ENCODE data around the gene SCO2. TPM values are rescaled to one million over a fixed set of nuclear protein-coding genes. Genes with fewer than 3 reads are reported as not detected.

The SCO2 gene
- total and polyA plus RNA-seq, 2 experiments from 2014 or later = 10.5 TPM; not detected in 1

DNA sequence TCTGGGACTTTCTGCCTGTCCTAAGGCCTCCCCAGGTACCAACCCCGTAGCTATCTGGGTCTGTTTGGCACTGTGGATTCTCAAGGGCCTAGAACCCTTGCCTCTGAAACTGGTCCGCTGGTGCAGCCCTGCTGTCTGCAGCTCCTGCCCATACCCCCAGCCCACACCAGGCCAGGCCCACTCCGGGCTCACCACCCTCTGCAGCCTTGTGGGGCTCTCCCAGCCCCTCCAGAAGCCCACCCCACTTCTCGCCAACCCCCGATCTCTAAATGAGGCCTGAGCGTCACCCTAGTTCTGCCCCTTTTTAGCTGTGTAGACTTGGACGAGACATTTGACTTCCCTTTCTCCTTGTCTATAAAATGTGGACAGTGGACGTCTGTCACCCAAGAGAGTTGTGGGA is 25.0 kb upstream of the SCO2 start:
- Histone ChIP-seq H3K9me3 (ENCODE audit: low read depth) (no peaks in the 10 kb centered on the region), H3K4me1 (ENCODE audit: low read depth) (peaks cover 6% of the 10 kb centered on the region), H3K27me3 (no peaks in the 10 kb centered on the region), H3K4me3 (no peak overlapping the region), H3K27ac (no peak overlapping the region), H3K36me3 (no peaks in the 10 kb centered on the region)
- no peak for DNase-seq (ENCODE audit: low read depth in 1 of 2, low spot score in 1 of 2)
- TF ChIP-seq, protein P1, sequence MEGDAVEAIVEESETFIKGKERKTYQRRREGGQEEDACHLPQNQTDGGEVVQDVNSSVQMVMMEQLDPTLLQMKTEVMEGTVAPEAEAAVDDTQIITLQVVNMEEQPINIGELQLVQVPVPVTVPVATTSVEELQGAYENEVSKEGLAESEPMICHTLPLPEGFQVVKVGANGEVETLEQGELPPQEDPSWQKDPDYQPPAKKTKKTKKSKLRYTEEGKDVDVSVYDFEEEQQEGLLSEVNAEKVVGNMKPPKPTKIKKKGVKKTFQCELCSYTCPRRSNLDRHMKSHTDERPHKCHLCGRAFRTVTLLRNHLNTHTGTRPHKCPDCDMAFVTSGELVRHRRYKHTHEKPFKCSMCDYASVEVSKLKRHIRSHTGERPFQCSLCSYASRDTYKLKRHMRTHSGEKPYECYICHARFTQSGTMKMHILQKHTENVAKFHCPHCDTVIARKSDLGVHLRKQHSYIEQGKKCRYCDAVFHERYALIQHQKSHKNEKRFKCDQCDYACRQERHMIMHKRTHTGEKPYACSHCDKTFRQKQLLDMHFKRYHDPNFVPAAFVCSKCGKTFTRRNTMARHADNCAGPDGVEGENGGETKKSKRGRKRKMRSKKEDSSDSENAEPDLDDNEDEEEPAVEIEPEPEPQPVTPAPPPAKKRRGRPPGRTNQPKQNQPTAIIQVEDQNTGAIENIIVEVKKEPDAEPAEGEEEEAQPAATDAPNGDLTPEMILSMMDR (IDR thresholded peaks at IDR 0.05; ENCODE audit: low read depth, low read length) = no peak

DNA sequence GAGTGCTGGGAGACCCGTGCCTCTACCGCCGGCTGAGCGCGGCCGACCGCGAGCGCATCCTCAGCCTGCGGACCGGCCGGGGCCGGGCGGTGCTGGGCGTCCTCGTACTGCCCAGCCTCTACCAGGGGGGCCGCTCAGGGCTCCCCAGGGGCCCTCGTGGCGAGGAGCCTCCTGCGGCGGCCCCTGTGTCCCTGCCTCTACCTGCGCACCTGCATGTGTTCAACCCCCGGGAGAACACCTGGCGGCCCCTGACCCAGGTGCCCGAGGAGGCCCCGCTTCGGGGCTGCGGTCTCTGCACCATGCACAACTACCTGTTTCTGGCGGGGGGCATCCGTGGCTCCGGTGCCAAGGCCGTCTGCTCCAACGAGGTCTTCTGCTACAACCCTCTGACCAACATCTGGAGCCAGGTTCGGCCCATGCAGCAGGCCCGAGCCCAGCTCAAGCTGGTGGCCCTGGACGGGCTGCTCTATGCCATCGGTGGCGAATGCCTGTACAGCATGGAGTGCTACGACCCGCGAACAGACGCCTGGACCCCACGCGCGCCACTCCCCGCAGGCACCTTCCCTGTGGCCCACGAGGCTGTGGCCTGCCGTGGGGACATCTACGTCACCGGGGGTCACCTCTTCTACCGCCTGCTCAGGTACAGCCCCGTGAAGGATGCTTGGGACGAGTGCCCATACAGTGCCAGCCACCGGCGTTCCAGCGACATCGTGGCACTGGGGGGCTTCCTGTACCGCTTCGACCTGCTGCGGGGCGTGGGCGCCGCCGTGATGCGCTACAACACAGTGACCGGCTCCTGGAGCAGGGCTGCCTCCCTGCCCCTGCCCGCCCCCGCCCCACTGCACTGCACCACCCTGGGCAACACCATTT is 23.8 kb upstream of the SCO2 start:
- H3K4me3 ChIP-seq = no peak overlapping the region
- H3K9me3 ChIP-seq (ENCODE audit: low read depth) = no peaks in the 10 kb centered on the region
- H3K27ac ChIP-seq = no peak overlapping the region
- DNase-seq (ENCODE audit: low read depth in 1 of 2, low spot score in 1 of 2) = no peak
- no peaks in the 10 kb centered on the region for H3K36me3 ChIP-seq
- TF ChIP-seq, protein P1 (IDR thresholded peaks at IDR 0.05; ENCODE audit: low read depth, low read length) = no peak
- no peaks in the 10 kb centered on the region for H3K27me3 ChIP-seq
- peaks cover 6% of the 10 kb centered on the region for H3K4me1 ChIP-seq (ENCODE audit: low read depth)

DNA sequence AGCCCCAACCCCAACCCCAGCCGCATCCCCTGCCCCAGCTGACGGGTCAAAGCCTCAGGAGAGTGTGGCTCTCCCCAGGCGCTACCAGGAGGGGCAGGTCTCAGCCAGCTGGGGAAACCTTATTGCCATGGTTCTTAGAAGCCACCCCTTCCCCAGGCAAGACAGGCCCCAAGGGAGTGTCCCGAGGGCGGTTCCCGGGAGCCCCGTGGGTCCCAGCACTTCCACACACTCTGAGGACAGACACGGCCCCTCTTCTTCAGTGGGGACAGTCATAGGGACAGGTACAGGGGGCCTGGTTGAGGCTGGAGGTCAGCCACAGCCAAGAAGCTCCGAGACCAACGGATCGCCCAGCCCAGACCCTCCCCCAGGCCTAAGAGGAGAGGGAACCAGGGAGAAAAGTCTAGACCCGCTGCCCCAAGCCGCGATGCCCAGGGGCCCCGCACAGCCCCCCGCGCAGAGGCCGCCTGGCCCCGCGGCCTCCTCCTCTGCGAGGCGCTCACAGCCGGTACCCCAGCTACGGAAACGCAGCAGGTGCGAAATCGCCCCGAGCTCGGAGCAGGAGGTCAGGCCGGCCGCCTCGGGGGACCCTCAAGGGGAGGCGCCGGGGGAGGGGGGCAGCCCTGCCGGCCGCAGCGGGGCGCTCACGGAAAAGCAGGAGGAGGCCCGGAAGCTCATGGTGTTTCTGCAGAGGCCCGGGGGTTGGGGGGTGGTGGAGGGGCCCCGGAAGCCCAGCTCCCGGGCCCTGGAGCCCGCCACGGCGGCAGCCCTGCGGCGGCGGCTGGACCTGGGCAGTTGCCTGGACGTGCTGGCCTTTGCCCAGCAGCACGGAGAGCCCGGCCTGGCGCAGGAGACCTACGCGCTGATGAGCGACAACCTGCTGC is 22.9 kb upstream of the SCO2 start:
- TF ChIP-seq, protein P1 (IDR thresholded peaks at IDR 0.05; ENCODE audit: low read depth, low read length) = peak; percentile 9
- H3K27ac ChIP-seq = no peak overlapping the region
- peaks cover 7% of the 10 kb centered on the region for H3K27me3 ChIP-seq
- DNase-seq (ENCODE audit: low read depth in 1 of 2, low spot score in 1 of 2) = no peak
- H3K36me3 ChIP-seq = no peaks in the 10 kb centered on the region
- H3K9me3 ChIP-seq (ENCODE audit: low read depth) = no peaks in the 10 kb centered on the region
- H3K4me3 ChIP-seq = no peak overlapping the region
- peaks cover 6% of the 10 kb centered on the region for H3K4me1 ChIP-seq (ENCODE audit: low read depth)

DNA sequence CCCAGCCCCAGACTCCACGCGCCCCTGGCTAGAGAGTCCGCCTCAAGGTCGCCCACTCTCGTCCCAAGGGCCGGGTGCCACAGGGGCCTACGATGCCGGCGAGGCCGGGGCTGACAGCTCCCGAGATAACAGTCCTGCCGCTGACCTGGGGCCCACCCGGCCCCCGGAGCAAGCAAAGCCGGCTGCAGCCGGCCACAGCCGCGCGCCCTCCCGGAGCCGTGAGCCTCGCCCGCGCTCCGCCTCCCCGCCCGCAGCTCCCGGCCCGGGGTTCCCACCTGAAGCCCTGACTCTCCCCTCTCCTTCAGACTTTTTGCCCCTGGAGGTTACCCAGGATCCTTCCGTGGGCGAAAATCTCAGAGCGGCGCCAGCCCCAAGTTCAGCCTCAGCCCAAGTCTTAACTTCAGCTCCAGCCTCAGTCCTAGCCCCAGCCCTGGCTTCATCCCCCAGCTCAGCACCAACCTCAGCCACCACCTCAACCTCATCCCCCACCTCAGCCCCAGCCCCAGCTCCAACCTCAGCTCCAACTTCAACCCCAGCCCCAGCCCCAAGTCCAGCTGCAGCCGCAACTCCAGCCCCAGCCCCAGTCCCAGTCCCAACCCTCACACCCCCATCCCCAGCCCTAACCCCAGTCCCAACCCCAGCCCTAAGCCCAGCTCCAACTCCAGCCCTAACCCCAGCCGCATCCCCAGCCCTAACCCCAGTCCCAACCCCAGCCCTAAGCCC is 22.0 kb upstream of the SCO2 start:
- Histone ChIP-seq H3K27me3 (peaks cover 7% of the 10 kb centered on the region), H3K36me3 (no peaks in the 10 kb centered on the region), H3K27ac (no peak overlapping the region), H3K4me1 (ENCODE audit: low read depth) (peaks cover 6% of the 10 kb centered on the region), H3K4me3 (no peak overlapping the region), H3K9me3 (ENCODE audit: low read depth) (no peaks in the 10 kb centered on the region)
- DNase-seq (ENCODE audit: low read depth in 1 of 2, low spot score in 1 of 2) = no peak
- TF ChIP-seq, protein P1 (IDR thresholded peaks at IDR 0.05; ENCODE audit: low read depth, low read length) = no peak
